Upper lobe of left lung (tissue), 4 donors: ENCODE results near the gene ABHD14A.

Experiments used
- CTCF ChIP-seq, 6 experiments: fragments of 450-650 bp in 4 of 6; fragments of 200-600 bp in 2 of 6; sonication (generic) in 2 of 6; IDR thresholded peaks; one replicate each; pipeline ENCODE4 v1.5.1; 2016 to 2019; ENCODE audit warnings: antibody characterized with exemption in 6 of 6
- EP300 ChIP-seq, 4 donors: sonication (generic); formaldehyde crosslinking; IDR thresholded peaks; one replicate each; pipeline ENCODE4 v1.5.1; 2017; ENCODE audit warnings: antibody characterized with exemption in 4 of 4, control low read depth in 2 of 4
- POLR2A ChIP-seq, 4 donors: fragments of 450-650 bp; IDR thresholded peaks; one replicate each; pipeline ENCODE4 v1.5.1; 2016 to 2017; ENCODE audit warnings: antibody characterized with exemption in 4 of 4, mild to moderate bottlenecking in 2 of 4
- POLR2AphosphoS5 ChIP-seq, 2 donors: sonication (generic); formaldehyde crosslinking; IDR thresholded peaks; one replicate each; pipeline ENCODE4 v1.5.1; 2017; ENCODE audit warnings: antibody characterized with exemption in 2 of 2

- TF ChIP-seq CTCF (IDR thresholded peaks at IDR 0.05) (no peak), POLR2A (IDR thresholded peaks at IDR 0.05) (no peak), POLR2AphosphoS5 (IDR thresholded peaks at IDR 0.05) (no peak), EP300 (IDR thresholded peaks at IDR 0.05) (no peak)
Observed at GRCh38 chr3:51930439-51930838, 44.4 kb upstream of the ABHD14A start.
